Measurements from ENCODE around the gene DRC1.
A peak's percentile ranks its signal among the peaks of the same experiment; 100 is the strongest.

DRC1 gene

DNA sequence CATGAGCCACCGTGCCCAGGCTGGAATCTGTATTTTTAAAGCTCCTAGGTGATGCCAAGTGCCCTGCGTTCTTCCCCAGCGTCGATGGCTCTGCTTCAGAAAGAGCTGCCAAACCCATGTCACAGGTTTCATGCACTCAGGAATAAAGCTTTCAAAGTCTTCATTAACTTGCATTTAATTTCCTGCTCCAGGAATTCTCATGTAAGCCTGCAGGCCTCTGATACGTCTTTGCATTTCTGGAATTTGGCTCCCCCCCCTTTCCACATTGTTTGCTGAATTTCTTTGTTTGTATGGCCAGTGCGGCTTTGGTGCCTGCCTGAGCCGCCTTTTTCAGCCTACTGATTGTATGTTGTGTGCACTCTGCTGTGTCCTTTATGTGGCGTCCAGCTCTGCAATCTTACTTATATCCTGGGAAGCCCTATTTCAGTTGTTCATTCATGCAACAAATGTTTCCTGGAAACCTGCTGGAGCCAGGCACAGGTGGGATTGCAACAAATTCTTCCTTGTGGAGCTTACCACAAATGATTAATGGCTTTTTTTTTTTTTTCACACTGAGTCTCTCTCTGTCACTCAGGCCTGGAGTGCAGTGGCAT lies 94.1 kb downstream of the DRC1 start:
- no peak for DNase-seq

GRCh38 chr2:26500406-26500805 lies 98.7 kb downstream of the DRC1 start:
- no peak for DNase-seq

- DNase-seq = peak; percentile 85
Observed at GRCh38 chr2:26503231-26503880, 101.6 kb downstream of the DRC1 start.

- peak; percentile 8 for DNase-seq
Observed at GRCh38 chr2:26504002-26504401, 102.3 kb downstream of the DRC1 start.

- no peak for DNase-seq
Observed at GRCh38 chr2:26506279-26506678, 104.6 kb downstream of the DRC1 start.
